Midbrain (tissue), 1 donor: ENCODE data around the gene MISP3.

Experiments used
- DNase-seq: peaks from one replicate; lab custom pipeline; 2025; lab: John Stamatoyannopoulos, UW

Gene MISP3

DNA sequence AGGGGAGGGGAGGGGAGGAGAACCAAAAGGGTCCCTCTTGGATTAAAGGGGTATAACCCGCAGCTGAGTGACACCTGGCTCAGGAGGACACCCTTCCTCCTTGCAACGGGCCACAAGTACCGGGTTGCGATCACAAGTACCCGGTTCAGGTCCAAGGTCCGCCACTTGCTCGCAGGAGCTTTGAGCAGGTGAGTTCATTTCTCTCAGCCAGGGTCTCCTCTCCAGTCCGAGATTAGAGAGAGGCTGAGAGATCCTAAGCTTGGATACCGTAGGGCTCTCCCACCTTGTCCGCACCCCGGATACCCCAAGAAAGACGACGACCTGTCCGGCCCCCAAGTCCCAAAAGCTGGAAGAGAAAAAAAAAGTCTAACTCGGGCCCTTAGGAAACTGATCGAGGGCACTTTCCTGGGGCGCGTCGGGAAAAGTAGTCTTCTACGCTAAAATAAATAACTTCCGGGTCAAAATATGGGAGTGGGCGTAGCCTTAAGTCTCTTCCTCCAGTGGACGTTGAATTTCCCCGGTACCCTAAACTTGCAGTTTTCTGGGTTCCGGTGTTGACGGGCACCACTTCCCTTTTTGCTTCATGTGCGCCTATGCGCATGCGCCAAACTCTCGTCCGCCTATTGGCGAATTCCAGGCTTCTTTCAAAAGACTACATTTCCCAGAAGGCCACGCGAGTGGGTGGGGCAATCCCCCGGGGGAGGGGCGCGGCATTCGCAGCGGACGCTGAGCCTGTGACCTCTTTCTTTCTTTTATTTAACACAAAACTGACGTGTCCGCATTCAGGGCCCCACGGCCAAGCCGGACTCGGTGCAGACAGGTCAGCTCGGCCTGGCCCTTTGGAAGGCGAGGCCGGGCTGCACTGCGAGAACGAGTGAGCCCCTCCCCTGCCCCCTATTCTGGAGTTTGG is 8.6 kb downstream of the MISP3 start:
- DNase-seq = peak; percentile 100

DNA sequence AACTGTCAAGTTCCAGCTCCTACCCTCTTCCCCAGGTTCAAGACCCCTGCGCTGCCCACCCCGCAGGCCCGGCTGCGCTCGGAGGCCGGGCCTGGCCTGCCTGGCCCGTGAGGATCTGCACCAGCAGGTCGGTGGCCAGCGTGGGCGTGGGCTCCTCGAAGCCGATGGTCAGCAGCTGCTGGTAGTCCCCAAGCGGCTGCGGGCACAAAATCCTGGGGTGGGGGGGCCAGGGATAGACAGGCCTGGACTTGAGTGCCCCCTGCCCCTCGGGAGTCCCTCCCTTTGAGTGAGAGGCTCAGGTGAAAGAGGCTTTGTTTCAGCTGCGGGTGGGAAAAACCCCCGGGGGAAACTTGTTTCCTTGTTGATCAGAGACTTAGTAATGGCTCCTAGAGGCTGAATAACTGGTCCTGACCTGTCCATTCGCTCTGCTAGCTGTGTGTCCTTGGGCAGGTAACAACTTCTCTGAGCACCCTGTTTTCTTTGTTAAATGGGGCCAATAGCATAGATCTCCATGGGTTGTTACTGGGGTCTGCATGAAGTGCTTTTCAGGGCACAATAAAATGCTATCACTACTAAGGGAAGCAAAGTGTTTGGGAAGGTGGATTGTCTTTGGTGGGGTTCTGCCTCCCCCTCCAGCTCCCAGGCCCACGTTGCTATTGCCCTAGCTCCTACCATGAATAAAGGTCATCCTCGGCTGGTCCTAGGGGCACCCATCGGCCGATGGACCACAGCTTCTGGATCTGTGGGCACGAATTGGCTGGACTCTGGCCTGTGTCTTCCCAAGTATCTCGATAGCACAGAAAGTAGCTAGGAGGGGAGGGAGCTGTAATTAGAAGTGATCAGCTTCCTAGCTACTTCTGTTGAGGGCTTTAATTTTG is 9.4 kb downstream of the MISP3 start:
- no peak for DNase-seq

GRCh38 chr19:14082675-14082960 is 10.0 kb downstream of the MISP3 start:
- DNase-seq = no peak

DNA sequence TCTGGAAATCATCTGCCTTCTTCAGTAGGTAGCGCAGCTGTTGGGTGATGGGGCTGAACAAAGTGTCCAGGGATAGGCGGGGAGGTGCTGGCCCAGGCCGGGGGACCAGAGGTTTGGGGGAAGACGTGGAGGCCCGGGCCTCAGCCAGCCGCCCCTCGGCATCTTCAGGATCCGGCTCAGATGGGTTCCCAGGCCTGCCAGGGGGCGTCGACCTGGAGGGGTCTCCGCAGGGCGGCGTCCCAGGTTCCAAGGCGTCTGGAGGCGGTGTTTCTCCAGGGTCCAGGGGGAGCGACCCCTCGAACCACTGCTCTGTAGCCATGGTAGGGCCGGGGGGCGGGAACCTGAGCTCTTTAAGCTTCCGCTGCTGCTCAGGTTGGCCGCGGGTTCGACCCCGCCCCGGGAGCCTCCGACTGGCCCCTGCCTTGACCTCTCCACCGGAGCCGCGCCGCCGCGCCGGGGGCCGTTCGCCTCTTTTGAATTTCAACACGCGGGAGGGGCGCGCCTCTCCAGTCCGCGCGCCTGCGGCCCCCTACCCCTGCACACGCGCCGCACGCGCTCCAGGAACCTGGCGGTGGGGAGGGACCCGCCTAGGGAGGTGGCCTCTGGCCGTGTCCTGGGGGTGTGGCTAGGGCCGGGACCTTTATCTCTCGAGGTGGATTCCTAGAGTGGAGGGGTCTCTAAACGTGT is 12.9 kb downstream of the MISP3 start, which contains the start of gene C19orf67:
Gene C19orf67, minus strand, starts transcription at position 475 of the 687 bp plus-strand sequence. Its CDS starts 156 bp downstream, at position 319.
- DNase-seq = no peak

- no peak for DNase-seq
Observed at GRCh38 chr19:14086098-14086497, 13.5 kb downstream of the MISP3 start.

GRCh38 chr19:14088634-14089411 is 16.2 kb downstream of the MISP3 start:
- no peak for DNase-seq

- DNase-seq = no peak
Observed at GRCh38 chr19:14089412-14089661, 16.8 kb downstream of the MISP3 start.

GRCh38 chr19:14089662-14090508 is 17.3 kb downstream of the MISP3 start:
- no peak for DNase-seq

- peak; percentile 85 for DNase-seq
Observed at GRCh38 chr19:14090509-14091080, 18.0 kb downstream of the MISP3 start, which contains the start of gene SAMD1. Gene SAMD1 (minus strand): TSS chr19:14090751.

DNA sequence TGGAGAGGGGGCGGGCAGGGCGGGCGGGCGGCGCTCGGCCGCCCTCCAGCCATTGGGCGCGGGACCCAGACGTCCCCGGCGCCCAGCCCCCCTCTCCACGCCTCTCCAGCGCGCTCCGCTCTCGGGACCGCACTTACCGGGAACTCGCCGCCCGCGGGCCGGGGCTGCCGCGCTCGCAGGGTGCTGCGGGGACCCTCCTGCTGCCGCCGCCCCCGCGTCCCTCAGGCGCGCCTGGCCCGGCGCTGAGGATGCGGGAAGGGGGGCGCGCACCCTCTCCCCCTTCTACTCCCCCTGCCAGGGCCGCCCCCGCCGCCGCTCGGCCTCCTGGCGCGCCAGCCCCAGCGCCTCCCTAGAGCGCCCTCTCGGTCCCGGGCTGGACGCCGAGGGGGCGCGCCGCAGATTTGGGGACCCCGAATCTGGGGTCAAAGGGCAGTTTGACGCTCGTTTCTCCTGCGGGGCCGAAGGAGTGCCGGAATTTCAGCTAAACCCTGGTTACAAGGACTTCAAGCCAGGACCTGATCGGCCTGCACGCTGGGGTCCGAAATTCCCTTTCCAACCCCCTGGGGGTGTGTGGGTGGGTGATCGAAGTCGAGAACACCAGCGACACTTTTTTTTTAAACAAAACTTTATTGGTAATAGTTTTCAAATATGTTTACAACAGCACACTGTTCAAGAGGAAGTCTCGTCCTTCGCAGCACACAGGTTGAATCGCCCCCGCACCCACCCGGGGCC is 18.7 kb downstream of the MISP3 start:
- peak; percentile 73 for DNase-seq

DNA sequence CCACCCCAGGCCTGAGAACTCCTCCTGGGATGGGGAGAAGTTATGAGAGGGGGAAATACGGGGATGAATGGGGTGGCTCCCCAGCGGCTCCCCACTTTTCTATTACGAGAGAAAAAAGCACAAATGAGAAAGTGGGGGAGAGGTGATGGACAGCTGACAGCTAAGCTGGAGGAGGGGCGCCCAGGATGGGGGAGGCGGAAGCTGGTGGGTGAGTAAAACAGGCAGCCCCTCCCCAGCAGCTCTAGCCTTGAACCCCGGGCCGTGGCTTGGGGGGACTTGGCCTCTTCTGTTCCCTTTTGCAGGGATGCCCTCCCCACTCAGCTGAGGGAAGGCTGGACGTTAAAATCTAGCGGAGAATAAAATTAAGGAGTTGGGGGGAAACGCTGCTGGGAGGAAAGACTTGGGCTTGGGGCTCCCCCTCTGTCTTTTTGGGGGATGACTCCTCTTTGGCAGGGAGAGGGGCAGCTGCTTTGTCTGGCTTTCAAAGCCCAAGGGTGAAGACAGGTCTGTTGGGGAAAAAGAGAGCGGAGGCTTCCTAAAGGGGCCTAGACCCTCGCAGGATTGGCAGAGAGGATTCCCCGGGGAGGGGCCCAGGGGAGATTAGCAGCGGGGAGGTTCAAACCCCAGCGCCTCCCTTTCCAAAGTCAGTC is 19.4 kb downstream of the MISP3 start:
- no peak for DNase-seq

GRCh38 chr19:14093117-14093823 is 20.7 kb downstream of the MISP3 start:
- DNase-seq = no peak

- DNase-seq = no peak
Observed at GRCh38 chr19:14094854-14095253, 22.3 kb downstream of the MISP3 start.

GRCh38 chr19:14096272-14096992 is 23.8 kb downstream of the MISP3 start:
- no peak for DNase-seq

- DNase-seq = no peak
Observed at GRCh38 chr19:14097532-14098151, 25.1 kb downstream of the MISP3 start.

- no peak for DNase-seq
Observed at GRCh38 chr19:14101003-14101545, 28.5 kb downstream of the MISP3 start.

DNA sequence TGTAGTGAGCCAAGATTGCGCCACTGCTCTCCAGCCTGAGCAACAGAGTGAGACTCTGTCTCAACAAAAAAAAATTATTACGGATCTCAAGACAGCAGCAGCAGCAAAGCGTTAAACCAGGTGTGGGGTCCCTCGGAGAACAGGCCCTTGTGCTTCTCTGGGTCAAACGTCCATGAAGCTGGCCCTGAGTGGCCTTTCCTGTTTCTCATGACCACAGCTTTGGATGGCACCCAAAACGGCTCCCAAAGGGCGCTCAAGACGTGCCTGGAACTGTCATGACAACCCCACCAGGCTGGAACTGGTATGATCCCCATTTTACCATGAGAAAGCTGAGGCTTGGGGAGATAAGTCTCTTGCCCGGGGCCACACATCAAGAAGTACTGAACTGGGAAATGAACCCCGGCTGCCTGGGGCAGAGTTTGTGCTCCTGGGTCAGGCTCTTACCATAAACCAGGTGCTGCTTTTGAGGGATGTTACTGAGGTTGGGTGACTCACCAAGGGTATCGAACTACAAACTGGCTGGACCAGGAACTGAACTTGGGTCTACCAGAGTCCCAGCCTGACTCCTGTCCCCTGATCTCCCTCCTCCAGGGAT is 29.6 kb downstream of the MISP3 start:
- DNase-seq = no peak
